Breast epithelium (tissue), 4 donors: ENCODE data around the gene SLAMF9. TPM values are rescaled to one million over a fixed set of nuclear protein-coding genes. Genes with fewer than 3 reads are reported as not detected.

Experiments
- DNase-seq, 2 donors: peaks; one replicate each; pipeline ENCODE4 v3.0.0-alpha.2; 2019; ENCODE audit warnings: low spot score in 2 of 2
- H3K27ac ChIP-seq, 2 donors: fragments of 200-600 bp; sonication (generic) in 1 of 2; one replicate each; pipeline ENCODE4 v1.5.1; 2016 to 2019; ENCODE audit warnings: mild to moderate bottlenecking in 1 of 2
- H3K27me3 ChIP-seq, 2 donors: fragments of 200-600 bp; sonication (generic) in 1 of 2; one replicate each; pipeline versions ENCODE4 v1.5.1 to v1.6.0; 2017 to 2019; ENCODE audit warnings: control low read depth in 1 of 2, mild to moderate bottlenecking in 1 of 2
- H3K36me3 ChIP-seq: fragments of 200-600 bp; one replicate; pipeline ENCODE4 v1.5.1; 2019
- H3K4me1 ChIP-seq, 2 donors: fragments of 200-600 bp; sonication (generic); one replicate each; pipeline ENCODE4 v1.5.1; 2016 to 2019; ENCODE audit warnings: control low read depth in 1 of 2
- H3K4me3 ChIP-seq, 3 donors: fragments of 200-600 bp; sonication (generic); 1 replicate in 2 of 3; 2 replicates in 1 of 3; pipeline ENCODE4 v1.5.1; 2016 to 2019; ENCODE audit warnings: mild to moderate bottlenecking in 3 of 3, moderate library complexity in 2 of 3
- H3K9me3 ChIP-seq, 2 donors: fragments of 200-600 bp; sonication (generic) in 1 of 2; one replicate each; pipeline ENCODE4 v1.5.1; 2016 to 2019; ENCODE audit warnings: control low read depth in 1 of 2
- CTCF ChIP-seq, 3 donors: fragments of 450-650 bp; IDR thresholded peaks; one replicate each; pipeline ENCODE4 v1.5.1; 2016 to 2017; ENCODE audit warnings: antibody characterized with exemption in 3 of 3, mild to moderate bottlenecking in 3 of 3, moderate library complexity in 3 of 3
- POLR2A ChIP-seq: fragments of 450-650 bp; IDR thresholded peaks from one replicate; pipeline ENCODE4 v1.6.1; 2016; ENCODE audit warnings: antibody characterized with exemption, mild to moderate bottlenecking, moderate library complexity
- POLR2AphosphoS5 ChIP-seq, 3 donors: sonication (generic); formaldehyde crosslinking; IDR thresholded peaks; one replicate each; pipeline ENCODE4 v1.6.1; 2017; ENCODE audit warnings: antibody characterized with exemption in 3 of 3
- intact Hi-C: fragments of 100-400 bp; cut with DNase I; formaldehyde crosslinking; loops from one replicate; pipeline ENCODE4 v1.15.1; 2023; ENCODE audit warnings: low total_unique reads
- total RNA-seq, 3 donors: library from RNA; depleted of rRNA; stranded (reverse); fragments of >200 nt; gene quantifications; one replicate each; pipeline ENCODE4 v1.1.0, GENCODE V29; 2016

SLAMF9 gene
- total RNA-seq, 3 donors from 2014 or later: not detected

- Histone ChIP-seq H3K36me3 (no peaks in the 10 kb centered on the region), H3K9me3 (no peaks in the 10 kb centered on the region), H3K4me1 (no peaks in the 10 kb centered on the region), H3K27ac (no peak overlapping the region), H3K4me3 (no peak overlapping the region), H3K27me3 (no peaks in the 10 kb centered on the region)
- intact Hi-C loops: no loop called here
- TF ChIP-seq POLR2A (no peak), POLR2AphosphoS5 (IDR thresholded peaks at IDR 0.05) (no peak), CTCF (IDR thresholded peaks at IDR 0.05) (no peak)
- DNase-seq: no peak
These were observed 3.8 kb upstream of the SLAMF9 start for GRCh38 chr1:159957824-159958268.

- DNase-seq: no peak
- H3K4me3 ChIP-seq: no peak overlapping the region
- no peaks in the 10 kb centered on the region for H3K27me3 ChIP-seq
- no peak overlapping the region for H3K27ac ChIP-seq
- no peaks in the 10 kb centered on the region for H3K36me3 ChIP-seq
- TF ChIP-seq POLR2AphosphoS5 (IDR thresholded peaks at IDR 0.05) (no peak), CTCF (IDR thresholded peaks at IDR 0.05) (no peak), POLR2A (no peak)
- intact Hi-C loops: no loop called here
- no peaks in the 10 kb centered on the region for H3K4me1 ChIP-seq
- H3K9me3 ChIP-seq: no peaks in the 10 kb centered on the region
These were observed 1.4 kb upstream of the SLAMF9 start for GRCh38 chr1:159955456-159955855.

- Histone ChIP-seq H3K27ac (no peak overlapping the region), H3K36me3 (no peaks in the 10 kb centered on the region), H3K27me3 (no peaks in the 10 kb centered on the region), H3K9me3 (no peaks in the 10 kb centered on the region), H3K4me1 (peaks cover 0 to 15% of the 10 kb centered on the region in 2 donors), H3K4me3 (no peak overlapping the region)
- TF ChIP-seq CTCF (IDR thresholded peaks at IDR 0.05): no peak
- no peak for TF ChIP-seq POLR2AphosphoS5 (IDR thresholded peaks at IDR 0.05)
- TF ChIP-seq POLR2A: no peak
- intact Hi-C loops: no loop called here
- DNase-seq: no peak
These were observed 1.1 kb downstream of the SLAMF9 start for GRCh38 chr1:159952932-159953331.

GRCh38 chr1:159951551-159951950 lies 2.5 kb downstream of the SLAMF9 start:
- no peaks in the 10 kb centered on the region for H3K9me3 ChIP-seq
- no peak overlapping the region for H3K27ac ChIP-seq

DNA sequence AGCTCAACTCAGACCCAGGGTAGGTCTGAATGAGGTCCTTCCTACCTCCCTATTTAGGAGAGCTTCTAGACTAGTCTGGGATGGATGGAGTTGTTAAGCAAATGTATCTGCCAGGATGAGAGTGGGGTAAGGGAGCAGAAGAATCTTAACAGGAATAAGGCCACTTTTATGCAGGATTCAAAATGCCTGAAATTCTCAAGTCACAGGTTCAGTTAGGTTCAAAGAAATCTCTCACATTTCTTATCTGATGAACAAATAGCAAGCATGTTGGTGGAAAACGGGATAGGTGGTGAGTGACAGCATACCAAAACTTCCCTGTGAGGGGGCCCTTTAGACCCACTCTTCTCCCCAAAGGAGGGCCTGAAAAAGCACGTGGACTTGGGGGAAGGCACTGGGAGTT lies 3.0 kb downstream of the SLAMF9 start:
- Histone ChIP-seq H3K4me3 (no peak overlapping the region), H3K36me3 (no peaks in the 10 kb centered on the region), H3K9me3 (no peaks in the 10 kb centered on the region), H3K4me1 (peaks cover 0 to 15% of the 10 kb centered on the region in 2 donors), H3K27ac (no peak overlapping the region), H3K27me3 (no peaks in the 10 kb centered on the region)
- TF ChIP-seq POLR2AphosphoS5 (IDR thresholded peaks at IDR 0.05) (no peak), CTCF (IDR thresholded peaks at IDR 0.05) (no peak), POLR2A (no peak)
- no peak for DNase-seq
- intact Hi-C loops: no loop called here

More at GRCh38 chr1:159951551-159951950, 2.5 kb downstream of the SLAMF9 start:
- no peaks in the 10 kb centered on the region for H3K36me3 ChIP-seq
- H3K4me1 ChIP-seq: peaks cover 0 to 15% of the 10 kb centered on the region in 2 donors
- no peak overlapping the region for H3K4me3 ChIP-seq
- no peaks in the 10 kb centered on the region for H3K27me3 ChIP-seq
- no peak for DNase-seq
- no peak for TF ChIP-seq POLR2AphosphoS5 (IDR thresholded peaks at IDR 0.05)
- TF ChIP-seq CTCF (IDR thresholded peaks at IDR 0.05): no peak
- TF ChIP-seq POLR2A: no peak
- intact Hi-C loops: no loop called here
